HEK293 (cell line): ENCODE results near the gene TMA16.

ENCODE experiments used
- CTCF ChIA-PET: fragments of 350-600 bp; formaldehyde crosslinking; extraction: SDS; loops from one replicate; lab custom pipeline; 2021; ENCODE audit warnings: antibody characterized with exemption; lab: Yijun Ruan, JAX
- POLR2A ChIA-PET: fragments of 300-600 bp; formaldehyde crosslinking; extraction: SDS; loops from one replicate; lab custom pipeline; 2020; ENCODE audit warnings: antibody characterized with exemption, inconsistent platforms; lab: Yijun Ruan, JAX
- H3K27ac ChIP-seq: fragments of 200-500 bp; sonication (Bioruptor generic); 2 replicates; pipeline ENCODE4 v1.5.1; 2014; ENCODE audit warnings: low read depth, low read length, control low read depth, inconsistent platforms; ENCODE audit errors: extremely low read depth
- H3K36me3 ChIP-seq, 2 experiments: fragments of 200-500 bp in 1 of 2; sonication (Bioruptor generic) in 1 of 2; 1 replicate in 1 of 2; 2 replicates in 1 of 2; pipeline ENCODE4 v1.5.1; 2014 to 2017; ENCODE audit warnings: inconsistent platforms in 2 of 2, low read length in 2 of 2; ENCODE audit not compliant: control insufficient read depth in 2 of 2, insufficient read depth in 1 of 2
- H3K4me1 ChIP-seq: fragments of 200-500 bp; sonication (Bioruptor generic); 2 replicates; pipeline ENCODE4 v1.5.1; 2014; ENCODE audit warnings: mild to moderate bottlenecking, low read length, inconsistent platforms; ENCODE audit not compliant: control insufficient read depth, insufficient read depth
- H3K4me3 ChIP-seq: 2 replicates; pipeline ENCODE4 v1.5.1; 2011; ENCODE audit warnings: low read depth, mild to moderate bottlenecking, control low read depth, low read length, moderate library complexity
- H3K9me3 ChIP-seq: fragments of 200-500 bp; sonication (Bioruptor generic); 2 replicates; pipeline ENCODE4 v1.5.1; 2014; ENCODE audit warnings: low read depth, low read length, inconsistent platforms; ENCODE audit not compliant: control insufficient read depth, insufficient read depth
- BCL11B ChIP-seq: fragments of 450-650 bp; formaldehyde crosslinking; IDR thresholded peaks from 2 replicates; pipeline ENCODE4 v1.5.1; 2016; ENCODE audit warnings: low read depth, missing biosample characterization, missing genetic modification characterization
- EGR2 ChIP-seq: fragments of 450-650 bp; formaldehyde crosslinking; IDR thresholded peaks from 2 replicates; pipeline ENCODE4 v1.5.1; 2016; ENCODE audit warnings: low read depth, missing biosample characterization, missing genetic modification characterization
- HOXD13 ChIP-seq: sonication (generic); formaldehyde crosslinking; IDR thresholded peaks from 2 replicates; pipeline ENCODE4 v1.8.0; 2022; ENCODE audit warnings: missing genetic modification reagents, borderline replicate concordance
- PRDM6 ChIP-seq: fragments of 450-650 bp; formaldehyde crosslinking; IDR thresholded peaks from 2 replicates; pipeline ENCODE4 v1.5.1; 2017; ENCODE audit warnings: missing biosample characterization, missing genetic modification characterization
- ZBTB1 ChIP-seq: fragments of 450-650 bp; formaldehyde crosslinking; IDR thresholded peaks from 2 replicates; pipeline ENCODE4 v1.5.1; 2016; ENCODE audit warnings: missing biosample characterization, missing genetic modification characterization
- ZBTB10 ChIP-seq: fragments of 450-650 bp; formaldehyde crosslinking; IDR thresholded peaks from 2 replicates; pipeline ENCODE4 v1.5.1; 2016; ENCODE audit warnings: missing biosample characterization, missing genetic modification characterization
- ZBTB26 ChIP-seq: fragments of 450-650 bp; formaldehyde crosslinking; optimal IDR thresholded peaks from 2 replicates; pipeline ENCODE3; 2016; ENCODE audit warnings: missing biosample characterization, mild to moderate bottlenecking, missing genetic modification characterization
- ZBTB8A ChIP-seq: fragments of 450-650 bp; formaldehyde crosslinking; IDR thresholded peaks from 2 replicates; pipeline ENCODE4 v1.5.1; 2016; ENCODE audit warnings: missing biosample characterization, missing genetic modification characterization
- ZFHX2 ChIP-seq: fragments of 450-650 bp; formaldehyde crosslinking; conservative IDR thresholded peaks from 2 replicates; pipeline ENCODE4 v1.5.1; 2016; ENCODE audit warnings: missing biosample characterization, missing genetic modification characterization
- ZNF157 ChIP-seq: fragments of 450-650 bp; formaldehyde crosslinking; IDR thresholded peaks from 2 replicates; pipeline ENCODE4 v1.5.1; 2016; ENCODE audit warnings: missing biosample characterization, missing genetic modification characterization
- ZNF23 ChIP-seq: fragments of 450-650 bp; formaldehyde crosslinking; IDR thresholded peaks from 2 replicates; pipeline ENCODE4 v1.5.1; 2016; ENCODE audit warnings: missing biosample characterization, missing genetic modification characterization, borderline replicate concordance
- ZNF239 ChIP-seq: fragments of 450-650 bp; formaldehyde crosslinking; IDR thresholded peaks from 2 replicates; pipeline ENCODE4 v1.5.1; 2016; ENCODE audit warnings: missing biosample characterization, missing genetic modification characterization
- ZNF449 ChIP-seq: fragments of 450-650 bp; formaldehyde crosslinking; IDR thresholded peaks from 2 replicates; pipeline ENCODE4 v1.5.1; 2017; ENCODE audit warnings: missing biosample characterization, mild to moderate bottlenecking, missing genetic modification characterization, moderate library complexity
- ZNF488 ChIP-seq: fragments of 450-650 bp; formaldehyde crosslinking; IDR thresholded peaks from 2 replicates; pipeline ENCODE4 v1.5.1; 2016; ENCODE audit warnings: missing biosample characterization, missing genetic modification characterization
- ZNF510 ChIP-seq: fragments of 450-650 bp; formaldehyde crosslinking; IDR thresholded peaks from 2 replicates; pipeline ENCODE4 v1.5.1; 2018; ENCODE audit warnings: mild to moderate bottlenecking, missing genetic modification characterization, missing biosample characterization; ENCODE audit not compliant: insufficient replicate concordance
- ZNF544 ChIP-seq: fragments of 450-650 bp; formaldehyde crosslinking; IDR thresholded peaks from 2 replicates; pipeline ENCODE4 v1.5.0; 2017; ENCODE audit warnings: missing biosample characterization, missing genetic modification characterization
- ZNF555 ChIP-seq: fragments of 450-650 bp; formaldehyde crosslinking; conservative IDR thresholded peaks from 2 replicates; pipeline ENCODE4 v1.5.1; 2017; ENCODE audit warnings: missing biosample characterization, mild to moderate bottlenecking, missing genetic modification characterization, inconsistent platforms
- ZNF560 ChIP-seq: fragments of 450-650 bp; formaldehyde crosslinking; IDR thresholded peaks from 2 replicates; pipeline ENCODE4 v1.5.1; 2017; ENCODE audit warnings: missing biosample characterization, missing genetic modification characterization, borderline replicate concordance
- ZNF621 ChIP-seq: fragments of 450-650 bp; formaldehyde crosslinking; IDR thresholded peaks from 2 replicates; pipeline ENCODE4 v1.5.1; 2017; ENCODE audit warnings: missing biosample characterization, missing genetic modification characterization
- ZNF629 ChIP-seq: fragments of 450-650 bp; formaldehyde crosslinking; IDR thresholded peaks from 2 replicates; pipeline ENCODE4 v1.5.1; 2017; ENCODE audit warnings: missing biosample characterization, missing genetic modification characterization
- ZNF677 ChIP-seq: fragments of 450-650 bp; IDR thresholded peaks from 2 replicates; pipeline ENCODE4 v1.5.0; 2018; ENCODE audit warnings: missing biosample characterization, mild to moderate bottlenecking, missing genetic modification characterization, moderate library complexity
- ZNF704 ChIP-seq: fragments of 450-650 bp; formaldehyde crosslinking; IDR thresholded peaks from 2 replicates; pipeline ENCODE4 v1.5.1; 2016; ENCODE audit warnings: missing biosample characterization, missing genetic modification characterization
- ZNF76 ChIP-seq: fragments of 450-650 bp; formaldehyde crosslinking; IDR thresholded peaks from 2 replicates; pipeline ENCODE4; 2016; ENCODE audit warnings: low read depth, missing biosample characterization, missing genetic modification characterization, borderline replicate concordance
- ZSCAN16 ChIP-seq: fragments of 450-650 bp; formaldehyde crosslinking; IDR thresholded peaks from 2 replicates; pipeline ENCODE4 v1.5.1; 2016; ENCODE audit warnings: missing biosample characterization, missing genetic modification characterization
- ZXDB ChIP-seq: fragments of 450-650 bp; formaldehyde crosslinking; IDR thresholded peaks from 2 replicates; pipeline ENCODE4 v1.5.1; 2016; ENCODE audit warnings: missing biosample characterization, missing genetic modification characterization

TMA16 gene

GRCh38 chr4:163462556-163462955 lies 31.9 kb upstream of the TMA16 start:
- no peak for TF ChIP-seq ZNF23 (tag by site-specific recombination)
- TF ChIP-seq ZNF239 (tag by site-specific recombination), result no peak
- TF ChIP-seq ZNF544 (tag by site-specific recombination), result no peak
- TF ChIP-seq ZBTB10 (tag by site-specific recombination), result no peak
- no peak for TF ChIP-seq PRDM6
- TF ChIP-seq ZNF677 (tag by site-specific recombination), result no peak
- no peak for TF ChIP-seq ZNF449 (tag by site-specific recombination)
- TF ChIP-seq ZXDB (tag by site-specific recombination), result no peak
- no peak for TF ChIP-seq ZSCAN16
- TF ChIP-seq ZFHX2 (tag by site-specific recombination), result no peak
- TF ChIP-seq ZNF488 (tag by site-specific recombination), result no peak
- TF ChIP-seq EGR2 (tag by site-specific recombination), result no peak
- TF ChIP-seq ZNF560 (tag by site-specific recombination), result no peak
- no peak for TF ChIP-seq ZBTB1 (tag by site-specific recombination)
- Histone ChIP-seq H3K36me3 (no peaks in the 10 kb centered on the region), H3K9me3 (no peaks in the 10 kb centered on the region), H3K4me3 (no peak overlapping the region), H3K27ac (no peak overlapping the region), H3K4me1 (no peaks in the 10 kb centered on the region)
- ChIA-PET CTCF (no interaction called here), POLR2A (no interaction called here)

- H3K4me3 ChIP-seq, result no peak overlapping the region
- CTCF ChIA-PET, result interaction anchor here (0.6 kb wide), 1 partner anchor 81 kb away, joined by 3 read pairs; no protein-coding TSS in a partner anchor
- H3K4me1 ChIP-seq, result no peaks in the 10 kb centered on the region
- H3K27ac ChIP-seq, result no peak overlapping the region
- no peaks in the 10 kb centered on the region for H3K9me3 ChIP-seq
- no peaks in the 10 kb centered on the region for H3K36me3 ChIP-seq
- POLR2A ChIA-PET, result no interaction called here
- TF ChIP-seq BCL11B (tag by site-specific recombination) (no peak), HOXD13 (CRISPR knock-in tag) (no peak), ZNF621 (tag by site-specific recombination) (no peak), ZNF629 (no peak), ZBTB8A (tag by site-specific recombination) (no peak), ZNF488 (tag by site-specific recombination) (no peak), ZNF555 (tag by site-specific recombination) (no peak), ZNF510 (tag by site-specific recombination) (no peak), ZNF704 (tag by site-specific recombination) (no peak), ZNF157 (tag by site-specific recombination) (no peak), ZBTB26 (tag by site-specific recombination) (no peak), ZNF76 (tag by site-specific recombination) (no peak)
These were observed 27.3 kb upstream of the TMA16 start for GRCh38 chr4:163467082-163467770.
